ENCODE data around the gene GPC5. TPM values are rescaled to one million over a fixed set of nuclear protein-coding genes. Genes with fewer than 3 reads are reported as not detected.

GPC5 gene
- total and polyA plus RNA-seq, 2 of the 8 experiments (the other 6 are each of a cell fraction or from before 2014, with no cell fraction given): 0.20 to 0.39 TPM

- Histone ChIP-seq H3K27ac (ENCODE audit: low read depth, low read length) (no peak overlapping the region), H3K36me3 (ENCODE audit: control insufficient read depth in 2 of 4, insufficient read depth in 4 of 4, low read length in 3 of 4) (no peaks in the 10 kb centered on the region), H4K91ac (replicated peaks; ENCODE audit: insufficient read length, low read length) (no peak overlapping the region), H3K79me1 (ENCODE audit: low read depth, low read length) (no peaks in the 10 kb centered on the region), H3K9me3 (ENCODE audit: insufficient read depth in 2 of 2, low read depth in 1 of 2, low read length in 1 of 2) (no peaks in the 10 kb centered on the region), H3K23ac (ENCODE audit: insufficient read length) (no peak overlapping the region), H3K4me1 (replicated peaks in 1 of 4; ENCODE audit: control insufficient read depth in 3 of 4, insufficient read depth in 4 of 4, low read length in 3 of 4) (no peaks in the 10 kb centered on the region), H3K27me3 (replicated peaks in 1 of 4; ENCODE audit: control insufficient read depth in 3 of 4, extremely low read depth in 1 of 4, insufficient read depth in 3 of 4, low read length in 3 of 4) (no peaks in the 10 kb centered on the region), H3K18ac (ENCODE audit: extremely low read depth, low read length) (no peak overlapping the region), H2BK12ac (ENCODE audit: low read depth, low read length) (no peak overlapping the region), H3K14ac (ENCODE audit: insufficient read length) (no peak overlapping the region), H2BK120ac (replicated peaks; ENCODE audit: low read depth, low read length) (no peak overlapping the region), H2BK15ac (ENCODE audit: low read length) (no peak overlapping the region), H3K4ac (replicated peaks; ENCODE audit: insufficient read length, low read depth, low read length) (no peak overlapping the region), H3K23me2 (ENCODE audit: low read depth, low read length) (no peaks in the 10 kb centered on the region), H3K56ac (replicated peaks; ENCODE audit: insufficient read length, low read depth, low read length) (no peak overlapping the region), H3K4me2 (ENCODE audit: insufficient read depth in 1 of 2, low read depth in 2 of 2, low read length in 2 of 2) (no peak overlapping the region), H3K79me2 (ENCODE audit: control insufficient read depth in 1 of 2, insufficient read depth in 2 of 2, low read length in 2 of 2) (no peaks in the 10 kb centered on the region), H2BK5ac (ENCODE audit: low read depth, low read length) (no peak overlapping the region), H3K4me3 (ENCODE audit: extremely low read depth in 1 of 4, insufficient read depth in 2 of 4, low read depth in 3 of 4, low read length in 4 of 4) (no peak overlapping the region), H4K20me1 (replicated peaks in 1 of 2; ENCODE audit: control insufficient read depth in 1 of 2, insufficient read depth in 2 of 2, low read length in 2 of 2) (no peaks in the 10 kb centered on the region), H2AK5ac (ENCODE audit: low read depth, low read length) (no peak overlapping the region), H2AFZ (ENCODE audit: low read length) (no peak overlapping the region), H3K9ac (replicated peaks in 1 of 4; ENCODE audit: extremely low read depth in 1 of 4, low read depth in 3 of 4, low read length in 3 of 4) (no peak overlapping the region), H4K8ac (ENCODE audit: extremely low read depth, insufficient read depth, low read length) (no peak overlapping the region), H4K5ac (ENCODE audit: insufficient read length, low read depth, low read length) (no peak overlapping the region), H2BK20ac (ENCODE audit: low read length) (no peak overlapping the region)
- FAIRE-seq (no peak), DNase-seq (ENCODE audit: low read depth in 1 of 2, low spot score in 2 of 2) (no peak)
- TF ChIP-seq TEAD4 (IDR thresholded peaks at IDR 0.05; ENCODE audit: low read depth, low read length) (no peak), HDAC6 (IDR thresholded peaks at IDR 0.05; ENCODE audit: low read depth, low read length) (no peak), TAF7 (optimal IDR thresholded peaks at IDR 0.05; ENCODE audit: borderline replicate concordance, low read depth, low read length) (no peak), HDAC2 (IDR thresholded peaks at IDR 0.05; ENCODE audit: borderline replicate concordance in 1 of 2, low read depth in 2 of 2, low read length in 2 of 2) (no peak), SIN3A (conservative IDR thresholded peaks at IDR 0.05 in 1 of 2, IDR thresholded peaks at IDR 0.05 in 1 of 2; ENCODE audit: low read depth in 1 of 2, low read length in 2 of 2) (no peak), EZH2 (IDR thresholded peaks at IDR 0.05; ENCODE audit: low read depth, low read length, severe bottlenecking) (no peak)
- TF ChIP-seq, protein P1, sequence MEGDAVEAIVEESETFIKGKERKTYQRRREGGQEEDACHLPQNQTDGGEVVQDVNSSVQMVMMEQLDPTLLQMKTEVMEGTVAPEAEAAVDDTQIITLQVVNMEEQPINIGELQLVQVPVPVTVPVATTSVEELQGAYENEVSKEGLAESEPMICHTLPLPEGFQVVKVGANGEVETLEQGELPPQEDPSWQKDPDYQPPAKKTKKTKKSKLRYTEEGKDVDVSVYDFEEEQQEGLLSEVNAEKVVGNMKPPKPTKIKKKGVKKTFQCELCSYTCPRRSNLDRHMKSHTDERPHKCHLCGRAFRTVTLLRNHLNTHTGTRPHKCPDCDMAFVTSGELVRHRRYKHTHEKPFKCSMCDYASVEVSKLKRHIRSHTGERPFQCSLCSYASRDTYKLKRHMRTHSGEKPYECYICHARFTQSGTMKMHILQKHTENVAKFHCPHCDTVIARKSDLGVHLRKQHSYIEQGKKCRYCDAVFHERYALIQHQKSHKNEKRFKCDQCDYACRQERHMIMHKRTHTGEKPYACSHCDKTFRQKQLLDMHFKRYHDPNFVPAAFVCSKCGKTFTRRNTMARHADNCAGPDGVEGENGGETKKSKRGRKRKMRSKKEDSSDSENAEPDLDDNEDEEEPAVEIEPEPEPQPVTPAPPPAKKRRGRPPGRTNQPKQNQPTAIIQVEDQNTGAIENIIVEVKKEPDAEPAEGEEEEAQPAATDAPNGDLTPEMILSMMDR (IDR thresholded peaks at IDR 0.05; ENCODE audit: control extremely low read depth in 1 of 3, insufficient read depth in 1 of 3, low read depth in 1 of 3, low read length in 3 of 3): no peak
- ChIA-PET POLR2A (ENCODE audit: partially characterized antibody) (no interaction called here), CTCF (ENCODE audit: partially characterized antibody) (no interaction called here)
- WGBS, 2 experiments (ENCODE audit: extremely low coverage in 1 of 2, insufficient coverage in 1 of 2, insufficient read length in 1 of 2, insufficient replicate concordance in 2 of 2, low coverage in 1 of 2, low lambda C conversion rate in 2 of 2, missing lambda C conversion rate in 1 of 2): 93% methylated on average over 3 of the region's 3 CpGs; no CpG with 5 or more reads in 1 of the 2 experiments
Observed at GRCh38 chr13:92538164-92538563, 1139.7 kb downstream of the GPC5 start.

Data from H1 (cell line).